HL-60 (cell line): ENCODE measurements around the gene SOCS6.
"Not testable (repeated sequence)": the region's sequence is repeated elsewhere in the genome, so short reads cannot be mapped to it uniquely, and the experiment has no call there.

Source experiments
- DNase-seq, 2 experiments: peaks; one replicate each; pipeline ENCODE4 v3.0.0-alpha.2; 2010 to 2020; ENCODE audit warnings: low read depth in 1 of 2, low spot score in 1 of 2
- H3K27ac ChIP-seq: fragments of 250-450 bp; sonication (Bioruptor Pico); replicated peaks from 2 replicates; pipeline ENCODE4 v1.5.1; 2020; ENCODE audit warnings: mild to moderate bottlenecking, moderate library complexity
- H3K27me3 ChIP-seq: fragments of 250-450 bp; sonication (Bioruptor Pico); 2 replicates; pipeline ENCODE4 v1.5.1; 2021; ENCODE audit warnings: mild to moderate bottlenecking, moderate library complexity; ENCODE audit not compliant: insufficient read depth, poor library complexity, severe bottlenecking
- H3K4me3 ChIP-seq: replicated peaks from 2 replicates; pipeline ENCODE4 v1.5.1; 2011; ENCODE audit warnings: mild to moderate bottlenecking, control low read depth, low read length; ENCODE audit not compliant: insufficient read depth
- GABPA ChIP-seq: IDR thresholded peaks from 2 replicates; pipeline ENCODE4 v1.6.1; 2012; ENCODE audit warnings: low read depth
- POLR2AphosphoS5 ChIP-seq: IDR thresholded peaks from 2 replicates; pipeline ENCODE4 v1.6.1; 2012; ENCODE audit warnings: low read depth
- SPI1 ChIP-seq: IDR thresholded peaks from 2 replicates; pipeline ENCODE4 v1.6.1; 2012; ENCODE audit warnings: low read depth, mild to moderate bottlenecking, borderline replicate concordance
- TF ChIP-seq, protein P1 (sequence below): IDR thresholded peaks from one replicate; pipeline ENCODE4 v1.5.1; 2011; ENCODE audit warnings: low read length, control low read depth, inconsistent platforms; ENCODE audit not compliant: insufficient read depth
- TF ChIP-seq, protein P2 (sequence below): IDR thresholded peaks from 2 replicates; pipeline ENCODE4 v1.6.1; 2012; ENCODE audit warnings: low read depth; ENCODE audit not compliant: insufficient replicate concordance

Gene SOCS6

DNA sequence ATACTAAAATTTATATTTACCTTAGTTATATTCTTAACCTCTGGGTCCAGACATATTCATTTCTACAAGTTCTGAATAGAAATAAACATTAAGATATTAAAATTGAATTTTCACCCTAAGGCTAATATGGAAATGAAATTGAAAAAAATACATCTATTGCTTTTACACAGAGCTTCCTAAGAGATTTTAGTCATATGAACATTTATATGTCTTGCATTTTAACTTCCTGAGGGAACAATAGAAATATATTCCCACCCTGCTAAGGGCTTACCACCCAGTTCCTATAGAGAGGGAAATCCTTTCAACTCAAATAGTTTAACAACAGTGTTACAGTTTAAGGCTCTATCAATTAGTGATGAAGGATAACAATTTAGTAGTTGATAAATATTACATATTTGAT, 60.5 kb downstream of the SOCS6 start:
- H3K27ac ChIP-seq: no peak overlapping the region
- TF ChIP-seq, protein P1, sequence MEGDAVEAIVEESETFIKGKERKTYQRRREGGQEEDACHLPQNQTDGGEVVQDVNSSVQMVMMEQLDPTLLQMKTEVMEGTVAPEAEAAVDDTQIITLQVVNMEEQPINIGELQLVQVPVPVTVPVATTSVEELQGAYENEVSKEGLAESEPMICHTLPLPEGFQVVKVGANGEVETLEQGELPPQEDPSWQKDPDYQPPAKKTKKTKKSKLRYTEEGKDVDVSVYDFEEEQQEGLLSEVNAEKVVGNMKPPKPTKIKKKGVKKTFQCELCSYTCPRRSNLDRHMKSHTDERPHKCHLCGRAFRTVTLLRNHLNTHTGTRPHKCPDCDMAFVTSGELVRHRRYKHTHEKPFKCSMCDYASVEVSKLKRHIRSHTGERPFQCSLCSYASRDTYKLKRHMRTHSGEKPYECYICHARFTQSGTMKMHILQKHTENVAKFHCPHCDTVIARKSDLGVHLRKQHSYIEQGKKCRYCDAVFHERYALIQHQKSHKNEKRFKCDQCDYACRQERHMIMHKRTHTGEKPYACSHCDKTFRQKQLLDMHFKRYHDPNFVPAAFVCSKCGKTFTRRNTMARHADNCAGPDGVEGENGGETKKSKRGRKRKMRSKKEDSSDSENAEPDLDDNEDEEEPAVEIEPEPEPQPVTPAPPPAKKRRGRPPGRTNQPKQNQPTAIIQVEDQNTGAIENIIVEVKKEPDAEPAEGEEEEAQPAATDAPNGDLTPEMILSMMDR: no peak
- TF ChIP-seq POLR2AphosphoS5: no peak

DNA sequence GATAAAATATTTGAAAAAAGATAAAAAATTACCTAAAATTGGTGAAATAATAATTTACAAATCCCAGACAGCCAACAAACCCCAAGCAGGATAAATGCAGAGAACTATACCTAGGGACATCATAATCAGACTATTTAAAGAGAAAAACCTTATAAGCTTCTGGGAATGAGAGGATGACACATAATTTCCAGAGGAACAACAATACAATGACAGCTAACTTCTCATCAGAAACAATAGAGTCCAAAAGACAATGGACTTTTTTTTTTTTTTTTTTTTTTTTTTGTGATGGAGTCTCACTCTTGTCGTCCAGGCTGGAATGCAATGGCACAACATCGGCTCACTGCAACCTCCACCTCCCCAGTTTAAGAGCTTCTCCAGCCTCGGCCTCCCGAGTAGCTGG, 65.2 kb downstream of the SOCS6 start:
- no peaks in the 10 kb centered on the region for H3K27me3 ChIP-seq
- no peak for DNase-seq
- no peak overlapping the region for H3K27ac ChIP-seq
- TF ChIP-seq GABPA (no peak), POLR2AphosphoS5 (no peak), SPI1 (no peak)
- TF ChIP-seq, protein P2, sequence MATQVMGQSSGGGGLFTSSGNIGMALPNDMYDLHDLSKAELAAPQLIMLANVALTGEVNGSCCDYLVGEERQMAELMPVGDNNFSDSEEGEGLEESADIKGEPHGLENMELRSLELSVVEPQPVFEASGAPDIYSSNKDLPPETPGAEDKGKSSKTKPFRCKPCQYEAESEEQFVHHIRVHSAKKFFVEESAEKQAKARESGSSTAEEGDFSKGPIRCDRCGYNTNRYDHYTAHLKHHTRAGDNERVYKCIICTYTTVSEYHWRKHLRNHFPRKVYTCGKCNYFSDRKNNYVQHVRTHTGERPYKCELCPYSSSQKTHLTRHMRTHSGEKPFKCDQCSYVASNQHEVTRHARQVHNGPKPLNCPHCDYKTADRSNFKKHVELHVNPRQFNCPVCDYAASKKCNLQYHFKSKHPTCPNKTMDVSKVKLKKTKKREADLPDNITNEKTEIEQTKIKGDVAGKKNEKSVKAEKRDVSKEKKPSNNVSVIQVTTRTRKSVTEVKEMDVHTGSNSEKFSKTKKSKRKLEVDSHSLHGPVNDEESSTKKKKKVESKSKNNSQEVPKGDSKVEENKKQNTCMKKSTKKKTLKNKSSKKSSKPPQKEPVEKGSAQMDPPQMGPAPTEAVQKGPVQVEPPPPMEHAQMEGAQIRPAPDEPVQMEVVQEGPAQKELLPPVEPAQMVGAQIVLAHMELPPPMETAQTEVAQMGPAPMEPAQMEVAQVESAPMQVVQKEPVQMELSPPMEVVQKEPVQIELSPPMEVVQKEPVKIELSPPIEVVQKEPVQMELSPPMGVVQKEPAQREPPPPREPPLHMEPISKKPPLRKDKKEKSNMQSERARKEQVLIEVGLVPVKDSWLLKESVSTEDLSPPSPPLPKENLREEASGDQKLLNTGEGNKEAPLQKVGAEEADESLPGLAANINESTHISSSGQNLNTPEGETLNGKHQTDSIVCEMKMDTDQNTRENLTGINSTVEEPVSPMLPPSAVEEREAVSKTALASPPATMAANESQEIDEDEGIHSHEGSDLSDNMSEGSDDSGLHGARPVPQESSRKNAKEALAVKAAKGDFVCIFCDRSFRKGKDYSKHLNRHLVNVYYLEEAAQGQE: no peak
- TF ChIP-seq, protein P1: no peak
- H3K4me3 ChIP-seq: no peak overlapping the region

More for the DNA sequence above, 60.5 kb downstream of the SOCS6 start:
- Histone ChIP-seq H3K4me3 (no peak overlapping the region), H3K27me3 (no peaks in the 10 kb centered on the region)
- DNase-seq: no peak

DNA sequence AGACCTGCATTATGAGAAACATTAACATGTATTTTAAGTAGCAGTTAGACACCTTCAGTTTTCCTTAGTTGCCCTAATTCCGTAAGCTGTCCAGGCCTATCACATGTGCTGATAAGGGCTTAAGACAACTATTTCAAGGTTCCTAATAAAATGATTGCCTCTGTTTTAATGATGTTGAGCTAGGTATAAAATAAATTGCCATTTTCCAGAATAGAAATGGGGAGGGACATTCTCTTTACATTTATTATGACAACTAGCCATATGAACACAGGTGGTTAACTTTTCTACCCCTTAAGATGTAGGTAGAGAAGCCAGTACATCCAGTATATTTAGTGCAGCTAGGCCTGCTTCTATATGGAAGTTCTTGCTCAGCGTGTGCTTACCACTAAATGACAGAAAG, 65.9 kb downstream of the SOCS6 start:
- no peak for DNase-seq
- H3K4me3 ChIP-seq: no peak overlapping the region
- H3K27ac ChIP-seq: no peak overlapping the region
- TF ChIP-seq, protein P1: no peak
- TF ChIP-seq GABPA (no peak), POLR2AphosphoS5 (no peak), SPI1 (no peak)
- TF ChIP-seq, protein P2: no peak
- H3K27me3 ChIP-seq: no peaks in the 10 kb centered on the region

DNA sequence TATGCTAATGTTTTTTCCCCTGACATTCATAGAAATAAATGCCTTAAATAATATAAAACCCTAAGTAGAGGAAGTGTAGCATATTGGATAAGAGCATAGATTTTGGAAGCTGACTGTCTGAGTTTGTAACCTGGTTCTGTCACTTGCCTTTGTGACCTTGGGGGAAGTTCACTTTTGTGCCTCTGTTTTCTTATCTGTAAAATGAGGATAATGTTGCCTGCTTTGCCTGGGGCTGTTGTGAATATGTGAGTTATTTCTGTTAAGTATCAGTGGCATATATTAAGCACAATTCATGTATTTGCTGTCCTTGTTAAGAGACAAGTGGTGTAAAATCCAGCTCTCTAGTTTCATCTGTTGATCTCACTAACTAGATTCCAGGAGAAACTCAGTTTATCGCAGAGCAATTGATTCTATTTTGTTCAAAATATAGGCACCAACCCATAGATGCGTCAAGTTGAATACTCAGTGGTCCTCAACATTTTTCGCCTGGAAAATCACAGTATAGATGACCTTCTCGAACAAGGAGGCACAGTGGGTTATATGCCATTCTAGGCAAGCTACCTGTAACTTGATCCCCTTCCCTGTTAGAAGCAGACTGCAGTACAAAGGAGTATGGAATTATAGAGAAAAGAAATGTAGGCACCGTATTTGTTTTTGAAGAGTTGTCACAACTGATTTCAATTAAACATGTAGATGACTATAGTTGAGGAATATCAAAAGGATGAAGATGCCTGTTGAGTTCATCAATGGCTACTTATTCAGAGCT, 67.0 kb downstream of the SOCS6 start:
- Histone ChIP-seq H3K4me3 (no peak overlapping the region), H3K27me3 (no peaks in the 10 kb centered on the region), H3K27ac (no peak overlapping the region)
- TF ChIP-seq SPI1 (no peak), GABPA (no peak), POLR2AphosphoS5 (no peak)
- TF ChIP-seq, protein P1: no peak
- TF ChIP-seq, protein P2: no peak
- DNase-seq: no peak

DNA sequence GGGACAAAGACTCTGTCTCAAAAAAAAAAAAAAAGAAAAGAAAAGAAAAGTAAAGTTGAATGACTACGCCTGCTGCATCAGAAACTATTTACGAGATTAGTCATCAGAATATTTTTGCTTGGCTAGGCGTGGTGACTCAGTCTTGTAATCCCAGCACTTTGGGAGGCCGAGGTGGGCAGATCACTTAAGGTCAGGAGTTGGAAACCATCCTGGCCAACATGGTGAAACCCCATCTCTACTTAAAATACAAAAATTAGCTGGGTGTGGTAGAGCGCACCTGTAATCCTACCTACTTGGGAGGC, 69.2 kb downstream of the SOCS6 start:
- DNase-seq, H3K27ac ChIP-seq, H3K27me3 ChIP-seq, H3K4me3 ChIP-seq: not testable (repeated sequence)
